H9 (cell line): Measurements from ENCODE around the gene RARS1. TPM values are rescaled to one million over a fixed set of nuclear protein-coding genes. Genes with fewer than 3 reads are reported as not detected.

Experiments used
- DNase-seq: peaks from one replicate; pipeline ENCODE4 v3.0.0-alpha.2; 2017
- H2AFZ ChIP-seq: one replicate; pipeline ENCODE4 v1.6.1; 2013; ENCODE audit warnings: mild to moderate bottlenecking, low read length, control low read depth, moderate library complexity
- H2AK5ac ChIP-seq: 2 replicates; pipeline ENCODE4 v1.6.1; 2013; ENCODE audit warnings: low read length, control low read depth, mixed read lengths; ENCODE audit not compliant: insufficient read length
- H2BK120ac ChIP-seq: one replicate; pipeline ENCODE4 v1.6.1; 2013; ENCODE audit warnings: low read depth, mild to moderate bottlenecking, low read length, control low read depth, inconsistent platforms; ENCODE audit not compliant: poor library complexity, severe bottlenecking
- H2BK12ac ChIP-seq: 2 replicates; pipeline ENCODE4 v1.6.1; 2013; ENCODE audit warnings: low read length, control low read depth, mixed read lengths, low read depth; ENCODE audit not compliant: insufficient read length
- H2BK15ac ChIP-seq: 2 replicates; pipeline ENCODE4 v1.6.1; 2013; ENCODE audit warnings: low read depth, low read length, control low read depth
- H2BK20ac ChIP-seq: one replicate; pipeline ENCODE4 v1.6.1; 2013; ENCODE audit warnings: low read depth, mild to moderate bottlenecking, low read length, control low read depth, inconsistent platforms; ENCODE audit not compliant: poor library complexity, severe bottlenecking
- H2BK5ac ChIP-seq: 2 replicates; pipeline ENCODE4 v1.6.1; 2013; ENCODE audit warnings: low read length, control low read depth, mixed read lengths; ENCODE audit not compliant: insufficient read length
- H3K14ac ChIP-seq: 2 replicates; pipeline ENCODE4 v1.6.1; 2013; ENCODE audit warnings: low read length, control low read depth; ENCODE audit not compliant: insufficient read depth
- H3K18ac ChIP-seq: 2 replicates; pipeline ENCODE4 v1.6.1; 2013; ENCODE audit warnings: low read depth, mild to moderate bottlenecking, mixed read lengths, low read length, control low read depth; ENCODE audit not compliant: insufficient read length
- H3K23ac ChIP-seq: 2 replicates; pipeline ENCODE4 v1.6.1; 2013; ENCODE audit warnings: low read length, control low read depth, mixed read lengths, low read depth; ENCODE audit not compliant: insufficient read length
- H3K23me2 ChIP-seq: 2 replicates; pipeline ENCODE4 v1.6.1; 2013; ENCODE audit warnings: low read depth, mild to moderate bottlenecking, mixed read lengths, low read length, control low read depth; ENCODE audit not compliant: insufficient read length, poor library complexity, severe bottlenecking
- H3K27ac ChIP-seq: 2 replicates; pipeline ENCODE4 v1.5.1; 2013; ENCODE audit warnings: low read length, control low read depth, mixed read lengths, low read depth; ENCODE audit not compliant: insufficient read length
- H3K27me3 ChIP-seq: 2 replicates; pipeline ENCODE4 v1.6.1; 2013; ENCODE audit warnings: low read length, control low read depth, inconsistent platforms; ENCODE audit not compliant: insufficient read depth
- H3K4ac ChIP-seq: 2 replicates; pipeline ENCODE4 v1.6.1; 2013; ENCODE audit warnings: low read depth, mild to moderate bottlenecking, control low read depth, inconsistent platforms, low read length, moderate library complexity
- H3K4me1 ChIP-seq: 2 replicates; pipeline ENCODE4 v1.6.1; 2013; ENCODE audit warnings: low read length, control low read depth, inconsistent platforms; ENCODE audit not compliant: insufficient read depth
- H3K4me2 ChIP-seq: 2 replicates; pipeline ENCODE4 v1.6.1; 2013; ENCODE audit warnings: low read length, control low read depth, mixed read lengths; ENCODE audit not compliant: insufficient read length, insufficient read depth
- H3K56ac ChIP-seq: 2 replicates; pipeline ENCODE4 v1.6.1; 2013; ENCODE audit warnings: low read depth, mild to moderate bottlenecking, mixed read lengths, low read length, control low read depth; ENCODE audit not compliant: insufficient read length
- H3K79me1 ChIP-seq: 2 replicates; pipeline ENCODE4 v1.6.1; 2013; ENCODE audit warnings: low read depth, mild to moderate bottlenecking, moderate library complexity, low read length, control low read depth, inconsistent platforms; ENCODE audit not compliant: insufficient read depth, poor library complexity, severe bottlenecking
- H3K79me2 ChIP-seq: 2 replicates; pipeline ENCODE4 v1.6.1; 2013; ENCODE audit warnings: low read length, control low read depth, inconsistent platforms; ENCODE audit not compliant: insufficient read depth
- H3K9ac ChIP-seq: 2 replicates; pipeline ENCODE4 v1.6.1; 2013; ENCODE audit warnings: low read length, control low read depth, mixed read lengths; ENCODE audit not compliant: insufficient read length; ENCODE audit errors: extremely low read depth
- H3K9me3 ChIP-seq: one replicate; pipeline ENCODE4 v1.6.1; 2013; ENCODE audit warnings: low read depth, low read length, inconsistent platforms; ENCODE audit not compliant: control insufficient read depth
- H3T11ph ChIP-seq: one replicate; pipeline ENCODE4 v1.6.1; 2013; ENCODE audit warnings: mild to moderate bottlenecking, low read length, control low read depth, inconsistent platforms
- H4K20me1 ChIP-seq: one replicate; pipeline ENCODE4 v1.6.1; 2013; ENCODE audit not compliant: control insufficient read depth, insufficient read length, insufficient read depth
- H4K5ac ChIP-seq: 2 replicates; pipeline ENCODE4 v1.6.1; 2013; ENCODE audit warnings: low read depth, mild to moderate bottlenecking, mixed read lengths, low read length, control low read depth; ENCODE audit not compliant: insufficient read length
- H4K8ac ChIP-seq: replicated peaks from 2 replicates; pipeline ENCODE4 v1.6.1; 2013; ENCODE audit warnings: low read length, control low read depth, mixed read lengths, low read depth; ENCODE audit not compliant: insufficient read length
- H4K91ac ChIP-seq: 2 replicates; pipeline ENCODE4 v1.6.1; 2013; ENCODE audit warnings: low read depth, mild to moderate bottlenecking, moderate library complexity, mixed read lengths, low read length, control low read depth; ENCODE audit not compliant: insufficient read length
- H3K27ac Mint-ChIP-seq, 3 experiments: 2 replicates in 2 of 3; 3 replicates in 1 of 3; pipeline ENCODE4 v1.8.0; 2020 to 2021; ENCODE audit warnings: mixed read lengths in 3 of 3, mild to moderate bottlenecking in 1 of 3, moderate library complexity in 1 of 3
- H3K27me3 Mint-ChIP-seq: 2 replicates; pipeline ENCODE4 v1.8.0; 2021; ENCODE audit warnings: low read depth, mild to moderate bottlenecking, moderate library complexity, mixed read lengths
- H3K36me3 Mint-ChIP-seq, 3 experiments: 2 replicates in 2 of 3; 3 replicates in 1 of 3; pipeline ENCODE4 v1.8.0; 2020 to 2021; ENCODE audit warnings: low read depth in 3 of 3, mixed read lengths in 3 of 3; ENCODE audit not compliant: insufficient read depth in 1 of 3
- H3K4me1 Mint-ChIP-seq, 2 experiments: 2 replicates each; pipeline ENCODE4 v1.8.0; 2020; ENCODE audit warnings: mixed read lengths in 2 of 2
- H3K4me3 Mint-ChIP-seq, 2 experiments: 2 replicates in 1 of 2; 3 replicates in 1 of 2; pipeline ENCODE4 v1.8.0; 2020 to 2021; ENCODE audit warnings: mild to moderate bottlenecking in 2 of 2, mixed read lengths in 2 of 2, moderate library complexity in 1 of 2
- H3K9me3 Mint-ChIP-seq, 2 experiments: 2 replicates in 1 of 2; 3 replicates in 1 of 2; pipeline ENCODE4 v1.8.0; 2020; ENCODE audit warnings: mild to moderate bottlenecking in 2 of 2, mixed read lengths in 2 of 2, moderate library complexity in 1 of 2
- CTCF ChIP-seq: fragments of 200-600 bp; sonication (generic); conservative IDR thresholded peaks from 3 replicates; pipeline ENCODE4 v1.8.0; 2021; ENCODE audit warnings: antibody characterized with exemption, mild to moderate bottlenecking
- WGBS: extraction: QIAGEN DNeasy Blood & Tissue Kit; methylation state at CpG from one replicate; pipeline ENCODE4 v1.1.7; 2013; ENCODE audit warnings: missing lambda C conversion rate, low lambda C conversion rate, mixed read lengths; ENCODE audit not compliant: insufficient read length; ENCODE audit errors: extremely low coverage; 5-methylcytosine and 5-hydroxymethylcytosine counted together
- total RNA-seq: library from RNA; stranded (reverse); gene quantifications from 2 replicates; pipeline ENCODE4 v1.2.1, GENCODE V29; 2021

Gene RARS1
- total RNA-seq, 1 experiment from 2014 or later = 108 TPM

DNA sequence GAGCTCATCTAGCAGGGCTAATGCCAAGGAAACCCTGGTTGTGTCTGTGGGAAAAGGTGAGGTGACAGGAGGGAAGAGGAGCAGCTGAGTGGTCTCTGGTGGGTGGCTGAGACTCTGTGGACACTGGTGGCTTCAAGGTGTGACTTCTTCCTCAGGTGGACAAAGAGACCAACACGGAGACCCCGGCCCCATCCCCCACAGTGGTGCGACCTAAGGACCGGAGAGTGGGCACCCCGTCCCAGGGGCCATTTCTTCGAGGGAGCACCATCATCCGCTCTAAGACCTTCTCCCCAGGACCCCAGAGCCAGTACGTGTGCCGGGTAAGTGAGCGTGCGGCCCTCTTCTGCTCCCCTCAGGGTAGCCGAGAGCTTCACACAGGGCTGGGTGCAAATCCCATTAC, 31.1 kb upstream of the RARS1 start:
- H3K18ac ChIP-seq = no peak overlapping the region
- no peak overlapping the region for H4K91ac ChIP-seq
- no peaks in the 10 kb centered on the region for H3K23me2 ChIP-seq
- H4K20me1 ChIP-seq = no peaks in the 10 kb centered on the region
- no peak overlapping the region for H3T11ph ChIP-seq
- H3K27me3 ChIP-seq = no peaks in the 10 kb centered on the region
- H3K9me3 Mint-ChIP-seq = no peaks in the 10 kb centered on the region
- no peak overlapping the region for H3K23ac ChIP-seq
- no peak overlapping the region for H3K4me3 Mint-ChIP-seq
- no peak overlapping the region for H2BK5ac ChIP-seq
- no CpG with 5 or more reads among the region's 12 CpGs for WGBS
- H2BK120ac ChIP-seq = no peak overlapping the region
- H2BK20ac ChIP-seq = no peak overlapping the region
- H3K9ac ChIP-seq = no peak overlapping the region
- H2BK12ac ChIP-seq = no peak overlapping the region
- DNase-seq = no peak
- no peaks in the 10 kb centered on the region for H3K79me1 ChIP-seq
- H3K27ac ChIP-seq = no peak overlapping the region
- H3K27ac Mint-ChIP-seq = no peak overlapping the region
- no peaks in the 10 kb centered on the region; a peak in 1 of 4 replicates for H3K4me1 Mint-ChIP-seq
- H3K56ac ChIP-seq = no peak overlapping the region
- no peak overlapping the region for H2AK5ac ChIP-seq
- no peak for TF ChIP-seq CTCF
- no peak overlapping the region for H3K4me2 ChIP-seq
- no peak overlapping the region for H3K4ac ChIP-seq
- H4K8ac ChIP-seq = no peak overlapping the region
- no peak overlapping the region for H2BK15ac ChIP-seq
- no peaks in the 10 kb centered on the region; the same call in 1 of the 2 replicates for H3K27me3 Mint-ChIP-seq
- H3K9me3 ChIP-seq = no peaks in the 10 kb centered on the region
- H3K36me3 Mint-ChIP-seq = peaks cover 32 to 71% (median 57%) of the 10 kb centered on the region in 3 experiments
- H3K14ac ChIP-seq = no peak overlapping the region
- no peak overlapping the region for H2AFZ ChIP-seq
- no peaks in the 10 kb centered on the region for H3K4me1 ChIP-seq
- no peaks in the 10 kb centered on the region for H3K79me2 ChIP-seq
- H4K5ac ChIP-seq = no peak overlapping the region
